HL-60 (cell line): ENCODE results near the gene DSTYK.

Source experiments
- GABPA ChIP-seq: IDR thresholded peaks from 2 replicates; pipeline ENCODE4 v1.6.1; 2012; ENCODE audit warnings: low read depth
- POLR2AphosphoS5 ChIP-seq: IDR thresholded peaks from 2 replicates; pipeline ENCODE4 v1.6.1; 2012; ENCODE audit warnings: low read depth
- SPI1 ChIP-seq: IDR thresholded peaks from 2 replicates; pipeline ENCODE4 v1.6.1; 2012; ENCODE audit warnings: low read depth, mild to moderate bottlenecking, borderline replicate concordance
- TF ChIP-seq, protein P1 (sequence below): IDR thresholded peaks from one replicate; pipeline ENCODE4 v1.5.1; 2011; ENCODE audit warnings: low read length, control low read depth, inconsistent platforms; ENCODE audit not compliant: insufficient read depth
- TF ChIP-seq, protein P2 (sequence below): IDR thresholded peaks from 2 replicates; pipeline ENCODE4 v1.6.1; 2012; ENCODE audit warnings: low read depth; ENCODE audit not compliant: insufficient replicate concordance

DNA sequence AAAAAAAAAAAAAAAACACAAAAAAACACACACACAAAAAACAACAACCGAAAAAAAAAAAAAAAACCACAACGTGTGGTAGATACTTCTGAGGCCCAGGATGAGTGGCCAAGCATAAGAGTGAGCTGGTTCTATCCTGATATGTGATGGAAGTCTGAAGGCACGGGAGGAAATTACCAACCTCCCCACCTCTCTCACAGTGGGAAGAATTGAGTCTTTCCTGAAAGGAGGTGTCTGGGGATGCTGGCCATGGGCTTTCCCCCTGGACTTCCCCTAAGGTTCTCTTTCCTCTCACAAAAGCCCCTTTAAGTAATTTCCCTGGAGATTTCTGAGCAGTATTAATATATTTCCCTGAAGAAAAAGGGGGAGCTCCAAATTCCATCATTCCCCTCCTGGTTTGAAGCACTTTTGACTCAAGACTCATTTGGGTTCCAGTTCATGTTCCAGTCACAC lies 21.5 kb upstream of the DSTYK start:
- TF ChIP-seq, protein P1, sequence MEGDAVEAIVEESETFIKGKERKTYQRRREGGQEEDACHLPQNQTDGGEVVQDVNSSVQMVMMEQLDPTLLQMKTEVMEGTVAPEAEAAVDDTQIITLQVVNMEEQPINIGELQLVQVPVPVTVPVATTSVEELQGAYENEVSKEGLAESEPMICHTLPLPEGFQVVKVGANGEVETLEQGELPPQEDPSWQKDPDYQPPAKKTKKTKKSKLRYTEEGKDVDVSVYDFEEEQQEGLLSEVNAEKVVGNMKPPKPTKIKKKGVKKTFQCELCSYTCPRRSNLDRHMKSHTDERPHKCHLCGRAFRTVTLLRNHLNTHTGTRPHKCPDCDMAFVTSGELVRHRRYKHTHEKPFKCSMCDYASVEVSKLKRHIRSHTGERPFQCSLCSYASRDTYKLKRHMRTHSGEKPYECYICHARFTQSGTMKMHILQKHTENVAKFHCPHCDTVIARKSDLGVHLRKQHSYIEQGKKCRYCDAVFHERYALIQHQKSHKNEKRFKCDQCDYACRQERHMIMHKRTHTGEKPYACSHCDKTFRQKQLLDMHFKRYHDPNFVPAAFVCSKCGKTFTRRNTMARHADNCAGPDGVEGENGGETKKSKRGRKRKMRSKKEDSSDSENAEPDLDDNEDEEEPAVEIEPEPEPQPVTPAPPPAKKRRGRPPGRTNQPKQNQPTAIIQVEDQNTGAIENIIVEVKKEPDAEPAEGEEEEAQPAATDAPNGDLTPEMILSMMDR: no peak
- TF ChIP-seq, protein P2, sequence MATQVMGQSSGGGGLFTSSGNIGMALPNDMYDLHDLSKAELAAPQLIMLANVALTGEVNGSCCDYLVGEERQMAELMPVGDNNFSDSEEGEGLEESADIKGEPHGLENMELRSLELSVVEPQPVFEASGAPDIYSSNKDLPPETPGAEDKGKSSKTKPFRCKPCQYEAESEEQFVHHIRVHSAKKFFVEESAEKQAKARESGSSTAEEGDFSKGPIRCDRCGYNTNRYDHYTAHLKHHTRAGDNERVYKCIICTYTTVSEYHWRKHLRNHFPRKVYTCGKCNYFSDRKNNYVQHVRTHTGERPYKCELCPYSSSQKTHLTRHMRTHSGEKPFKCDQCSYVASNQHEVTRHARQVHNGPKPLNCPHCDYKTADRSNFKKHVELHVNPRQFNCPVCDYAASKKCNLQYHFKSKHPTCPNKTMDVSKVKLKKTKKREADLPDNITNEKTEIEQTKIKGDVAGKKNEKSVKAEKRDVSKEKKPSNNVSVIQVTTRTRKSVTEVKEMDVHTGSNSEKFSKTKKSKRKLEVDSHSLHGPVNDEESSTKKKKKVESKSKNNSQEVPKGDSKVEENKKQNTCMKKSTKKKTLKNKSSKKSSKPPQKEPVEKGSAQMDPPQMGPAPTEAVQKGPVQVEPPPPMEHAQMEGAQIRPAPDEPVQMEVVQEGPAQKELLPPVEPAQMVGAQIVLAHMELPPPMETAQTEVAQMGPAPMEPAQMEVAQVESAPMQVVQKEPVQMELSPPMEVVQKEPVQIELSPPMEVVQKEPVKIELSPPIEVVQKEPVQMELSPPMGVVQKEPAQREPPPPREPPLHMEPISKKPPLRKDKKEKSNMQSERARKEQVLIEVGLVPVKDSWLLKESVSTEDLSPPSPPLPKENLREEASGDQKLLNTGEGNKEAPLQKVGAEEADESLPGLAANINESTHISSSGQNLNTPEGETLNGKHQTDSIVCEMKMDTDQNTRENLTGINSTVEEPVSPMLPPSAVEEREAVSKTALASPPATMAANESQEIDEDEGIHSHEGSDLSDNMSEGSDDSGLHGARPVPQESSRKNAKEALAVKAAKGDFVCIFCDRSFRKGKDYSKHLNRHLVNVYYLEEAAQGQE: no peak
- no peak for TF ChIP-seq POLR2AphosphoS5
- no peak for TF ChIP-seq SPI1
- no peak for TF ChIP-seq GABPA
